HepG2 (cell line): ENCODE measurements around the gene ATP11A. TPM values are rescaled to one million over a fixed set of nuclear protein-coding genes. Genes with fewer than 3 reads are reported as not detected.

Experiments used
- ATF2 ChIP-seq: sonication (generic); formaldehyde crosslinking; IDR thresholded peaks from 2 replicates; pipeline ENCODE4 v1.4.0; 2020; ENCODE audit warnings: missing genetic modification reagents
- FLYWCH1 ChIP-seq: sonication (generic); formaldehyde crosslinking; IDR thresholded peaks from 2 replicates; pipeline ENCODE4 v1.8.1; 2023; ENCODE audit warnings: mild to moderate bottlenecking, missing genetic modification reagents
- MIER2 ChIP-seq: IDR thresholded peaks from 2 replicates; pipeline ENCODE4 v1.6.1; 2016; ENCODE audit warnings: missing biosample characterization, missing genetic modification reagents
- MXD4 ChIP-seq: IDR thresholded peaks from 2 replicates; pipeline ENCODE4 v1.6.1; 2016; ENCODE audit warnings: mild to moderate bottlenecking, missing biosample characterization, missing genetic modification reagents
- PAXIP1 ChIP-seq: sonication (generic); formaldehyde crosslinking; conservative IDR thresholded peaks from 2 replicates; pipeline ENCODE4 v1.4.0; 2020; ENCODE audit warnings: mild to moderate bottlenecking, missing genetic modification reagents, moderate library complexity
- POLR2G ChIP-seq: fragments of 200-400 bp; formaldehyde crosslinking; IDR thresholded peaks from 2 replicates; pipeline ENCODE4 v1.6.1; 2018; ENCODE audit warnings: mild to moderate bottlenecking, low read depth, low read length, moderate library complexity
- SALL1 ChIP-seq: sonication (generic); formaldehyde crosslinking; IDR thresholded peaks from 2 replicates; pipeline ENCODE4 v1.8.0; 2022; ENCODE audit warnings: mild to moderate bottlenecking, missing genetic modification reagents
- THAP7 ChIP-seq: sonication (generic); formaldehyde crosslinking; IDR thresholded peaks from 2 replicates; pipeline ENCODE4 v1.8.1; 2023; ENCODE audit warnings: mild to moderate bottlenecking, missing genetic modification reagents
- YY1 ChIP-seq: IDR thresholded peaks from 2 replicates; pipeline ENCODE4 v1.6.1; 2011; ENCODE audit warnings: low read length, low read depth, moderate library complexity, mild to moderate bottlenecking; ENCODE audit not compliant: insufficient read depth, insufficient replicate concordance
- ZBTB42 ChIP-seq: sonication (generic); formaldehyde crosslinking; IDR thresholded peaks from 2 replicates; pipeline ENCODE4 v1.5.0; 2020; ENCODE audit warnings: mild to moderate bottlenecking, missing genetic modification reagents
- ZBTB7B ChIP-seq: sonication (generic); formaldehyde crosslinking; IDR thresholded peaks from 2 replicates; pipeline ENCODE4 v1.4.0; 2020; ENCODE audit warnings: missing genetic modification reagents
- ZGPAT ChIP-seq: IDR thresholded peaks from 2 replicates; pipeline ENCODE4 v1.6.1; 2016; ENCODE audit warnings: mild to moderate bottlenecking
- ZNF142 ChIP-seq: sonication (generic); formaldehyde crosslinking; IDR thresholded peaks from 2 replicates; pipeline ENCODE4 v1.4.0; 2020; ENCODE audit warnings: missing genetic modification reagents
- ZNF235 ChIP-seq: sonication (generic); formaldehyde crosslinking; IDR thresholded peaks from 2 replicates; pipeline ENCODE4 v1.8.1; 2023; ENCODE audit warnings: mild to moderate bottlenecking, missing genetic modification reagents, borderline replicate concordance
- ZNF772 ChIP-seq: sonication (generic); formaldehyde crosslinking; IDR thresholded peaks from 2 replicates; pipeline ENCODE4 v1.5.0; 2020; ENCODE audit warnings: mild to moderate bottlenecking, missing genetic modification reagents
- polyA plus RNA-seq, 8 experiments: library from polyadenylated mRNA; depleted of rRNA in 3 of 8; stranded (reverse) in 7 of 8; unstranded in 1 of 8; fragments of >200 nt; fragmentation: Illumina TruSeq in 4 of 8; extraction: Trizol in 4 of 8; gene quantifications; 2 replicates each; pipeline versions ENCODE4 v1.2.1 to v1.2.3, GENCODE V29; 2011 to 2016; ENCODE audit warnings: low read depth in 4 of 8, missing spikeins in 1 of 8, mixed read lengths in 1 of 8; ENCODE audit not compliant: insufficient read depth in 1 of 8
- total RNA-seq, 5 experiments: library from RNA; depleted of rRNA; stranded (reverse); fragments of >200 nt; fragmentation: Illumina TruSeq; extraction: Trizol; gene quantifications; 2 replicates each; pipeline ENCODE4 v1.2.3, GENCODE V29; 2016; ENCODE audit warnings: low read depth in 1 of 5

ATP11A gene
- total and polyA plus RNA-seq, 2 of the 13 experiments (the other 11 are each of a cell fraction or from before 2014, with no cell fraction given) = 18.4 to 20.1 TPM

- no peak for TF ChIP-seq ZNF142 (CRISPR knock-in tag)
- peak; percentile 69 for TF ChIP-seq PAXIP1 (CRISPR knock-in tag)
- peak; percentile 79 for TF ChIP-seq SALL1 (CRISPR knock-in tag)
- TF ChIP-seq MIER2 (CRISPR knock-in tag) = peak; percentile 38; the same call in 1 of the 2 replicates
- no peak for TF ChIP-seq FLYWCH1 (CRISPR knock-in tag)
- 0 out of 2 replicates have a peak, but pooled peaks have one; percentile 20 for TF ChIP-seq ZGPAT (CRISPR knock-in tag)
- TF ChIP-seq ZNF772 = peak; percentile 77
- peak; percentile 68 for TF ChIP-seq ZBTB7B (CRISPR knock-in tag)
- no peak for TF ChIP-seq ZBTB42
- TF ChIP-seq ZNF235 = peak; percentile 46; the same call in 1 of the 2 replicates
- peak; percentile 64 for TF ChIP-seq POLR2G
- peak; percentile 29; the same call in 1 of the 2 replicates for TF ChIP-seq ATF2 (CRISPR knock-in tag)
- 0 out of 2 replicates have a peak, but pooled peaks have one; percentile 8 for TF ChIP-seq THAP7 (CRISPR knock-in tag)
- TF ChIP-seq MXD4 = peak; percentile 42; the same call in 1 of the 2 replicates
- peak; percentile 8 for TF ChIP-seq YY1
These were observed 204.0 kb downstream of the ATP11A start (continued) for GRCh38 chr13:112893570-112894422.
